RWPE2 (cell line): ENCODE data around the gene CYP3A5.

Source experiments
- ATAC-seq: fragments of 200-7000 bp; cut with Tn5 transposase; 3 replicates; pipeline ENCODE4 v1.9.1; 2021; ENCODE audit warnings: low read depth
- DNase-seq: peaks from one replicate; pipeline ENCODE4 v3.0.0-alpha.2; 2020; ENCODE audit warnings: low spot score
- H3K27ac ChIP-seq: fragments of 450-650 bp; 2 replicates; pipeline ENCODE4 v1.5.1; 2017; ENCODE audit warnings: mild to moderate bottlenecking; ENCODE audit not compliant: poor library complexity, severe bottlenecking
- H3K27me3 ChIP-seq: fragments of 250-450 bp; sonication (Bioruptor Pico); 2 replicates; pipeline ENCODE4 v1.5.1; 2021; ENCODE audit warnings: mild to moderate bottlenecking, moderate library complexity; ENCODE audit not compliant: insufficient read depth, poor library complexity, severe bottlenecking
- H3K36me3 ChIP-seq: fragments of 250-450 bp; sonication (Bioruptor Pico); 2 replicates; pipeline ENCODE4 v1.5.1; 2020; ENCODE audit warnings: low read depth, mild to moderate bottlenecking, moderate library complexity
- H3K4me1 ChIP-seq: fragments of 250-450 bp; sonication (Bioruptor Pico); 2 replicates; pipeline ENCODE4 v1.5.1; 2021; ENCODE audit warnings: mild to moderate bottlenecking, moderate library complexity; ENCODE audit not compliant: insufficient read depth, poor library complexity, severe bottlenecking
- H3K4me3 ChIP-seq: fragments of 250-450 bp; sonication (Bioruptor Pico); 2 replicates; pipeline ENCODE4 v1.5.1; 2021; ENCODE audit warnings: mild to moderate bottlenecking, moderate library complexity; ENCODE audit not compliant: severe bottlenecking
- H3K9me3 ChIP-seq: fragments of 250-450 bp; sonication (Bioruptor Pico); 2 replicates; pipeline ENCODE4 v1.5.1; 2021; ENCODE audit warnings: mild to moderate bottlenecking, moderate library complexity; ENCODE audit not compliant: severe bottlenecking
- CTCF ChIP-seq: fragments of 450-650 bp; IDR thresholded peaks from one replicate; pipeline ENCODE4 v1.5.1; 2017; ENCODE audit warnings: mild to moderate bottlenecking, moderate library complexity; ENCODE audit not compliant: poor library complexity, severe bottlenecking

CYP3A5 gene

GRCh38 chr7:99713995-99714570 is 34.3 kb upstream of the CYP3A5 start:
- ATAC-seq = 0 out of 3 replicates have a peak, but pooled peaks have one; percentile 19
- TF ChIP-seq CTCF = no peak
- Histone ChIP-seq H3K9me3 (no peaks in the 10 kb centered on the region), H3K4me1 (peaks cover 11% of the 10 kb centered on the region), H3K27me3 (no peaks in the 10 kb centered on the region), H3K36me3 (no peaks in the 10 kb centered on the region), H3K4me3 (no peak overlapping the region), H3K27ac (no peak overlapping the region)
- DNase-seq = no peak

DNA sequence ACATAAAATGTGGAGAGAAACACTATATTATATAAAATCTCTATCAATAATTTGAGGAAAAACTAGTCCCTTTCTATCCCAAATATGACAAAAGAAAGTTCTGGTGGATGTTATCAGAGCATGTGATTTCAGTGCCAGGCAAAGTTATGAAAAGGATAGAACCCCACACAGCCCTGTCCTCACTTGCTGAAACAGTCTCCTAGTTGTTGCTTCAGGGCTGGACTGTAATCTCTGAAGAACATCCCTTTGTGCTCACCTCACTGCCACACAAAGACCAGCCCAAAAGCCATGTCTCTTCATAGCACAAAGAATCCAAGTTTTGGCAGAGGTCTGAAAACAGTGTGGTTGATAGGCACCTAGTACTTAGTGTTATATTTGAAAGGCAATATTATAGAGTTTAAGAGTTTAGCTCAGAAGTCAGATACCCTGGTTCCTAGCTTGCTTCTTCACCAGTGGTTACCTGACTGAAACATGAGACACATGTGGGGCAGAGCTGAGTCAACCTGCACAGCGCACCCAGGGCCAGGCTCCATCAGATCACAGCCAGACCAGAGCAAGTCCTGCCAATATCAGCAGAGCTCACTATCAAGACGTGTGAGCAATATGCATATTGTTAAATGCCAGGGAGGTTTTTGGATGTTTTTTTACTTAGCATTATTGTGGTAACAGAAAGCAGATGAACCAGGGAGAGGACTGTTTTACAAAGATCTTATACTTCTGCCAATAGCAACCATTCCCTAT is 30.2 kb upstream of the CYP3A5 start:
- Histone ChIP-seq H3K36me3 (no peaks in the 10 kb centered on the region), H3K27ac (no peak overlapping the region), H3K9me3 (no peaks in the 10 kb centered on the region), H3K4me3 (no peak overlapping the region), H3K27me3 (no peaks in the 10 kb centered on the region), H3K4me1 (peaks cover 11% of the 10 kb centered on the region)
- no peak for DNase-seq
- no peak for TF ChIP-seq CTCF
- peak; percentile 61; the same call in 2 of the 3 replicates for ATAC-seq

DNA sequence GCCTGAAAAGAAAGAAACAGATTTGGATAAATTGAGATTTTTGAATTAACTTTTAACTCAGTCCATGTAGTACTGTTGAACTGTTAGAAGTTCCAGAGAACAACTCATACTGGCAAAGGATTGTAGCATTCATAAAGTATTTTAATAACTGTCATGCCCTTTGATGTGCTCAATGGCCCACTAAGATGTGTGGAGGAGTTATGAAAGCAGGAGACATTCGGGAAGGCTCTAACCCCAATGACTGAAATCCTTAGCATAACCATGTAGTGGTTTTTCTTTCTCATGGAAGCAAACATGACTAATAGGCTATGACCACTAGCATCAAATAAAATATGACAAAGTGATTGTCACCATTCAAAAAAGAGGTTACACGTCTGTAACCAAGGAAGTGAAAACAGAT is 29.5 kb upstream of the CYP3A5 start:
- Histone ChIP-seq H3K9me3 (no peaks in the 10 kb centered on the region), H3K4me1 (peaks cover 9% of the 10 kb centered on the region), H3K36me3 (no peaks in the 10 kb centered on the region), H3K27me3 (no peaks in the 10 kb centered on the region), H3K4me3 (no peak overlapping the region), H3K27ac (no peak overlapping the region)
- no peak for DNase-seq
- no peak for ATAC-seq
- no peak for TF ChIP-seq CTCF

- no peaks in the 10 kb centered on the region for H3K9me3 ChIP-seq
- ATAC-seq (no peak), DNase-seq (no peak)
- H3K27me3 ChIP-seq = no peaks in the 10 kb centered on the region
- no peaks in the 10 kb centered on the region for H3K36me3 ChIP-seq
- H3K4me1 ChIP-seq = peaks cover 7% of the 10 kb centered on the region
- no peak overlapping the region for H3K4me3 ChIP-seq
- TF ChIP-seq CTCF = no peak
- H3K27ac ChIP-seq = no peak overlapping the region
Observed at GRCh38 chr7:99707096-99707495, 27.3 kb upstream of the CYP3A5 start.

DNA sequence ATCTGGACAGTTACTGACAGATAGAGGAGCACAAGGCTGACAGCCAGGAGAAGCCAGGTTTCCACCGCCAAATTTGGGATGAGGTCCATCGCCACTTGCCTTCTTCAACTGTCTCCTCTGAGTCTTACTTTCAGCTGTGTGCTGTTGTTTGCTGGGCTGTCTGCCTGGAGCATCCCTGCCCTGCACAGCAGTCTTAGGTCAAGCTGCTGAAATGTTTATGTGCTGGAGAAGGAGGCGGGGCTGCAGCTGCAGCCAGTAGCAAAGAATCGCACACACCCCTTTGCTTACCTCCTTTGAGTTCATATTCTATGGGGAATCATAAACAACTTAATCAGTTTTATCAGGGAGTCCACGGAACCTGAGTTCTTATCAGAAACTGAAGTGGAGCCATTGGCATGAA is 20.1 kb upstream of the CYP3A5 start:
- no peaks in the 10 kb centered on the region for H3K36me3 ChIP-seq

More for the DNA sequence above, 20.1 kb upstream of the CYP3A5 start:
- ATAC-seq (no peak), DNase-seq (no peak)
- Histone ChIP-seq H3K27ac (no peak overlapping the region), H3K9me3 (no peaks in the 10 kb centered on the region), H3K27me3 (no peaks in the 10 kb centered on the region), H3K4me1 (peaks cover 9% of the 10 kb centered on the region), H3K4me3 (no peak overlapping the region)
- TF ChIP-seq CTCF = no peak
